Stomach (tissue), 9 donors: ENCODE measurements around the gene CHST11. TPM values are rescaled to one million over a fixed set of nuclear protein-coding genes. Genes with fewer than 3 reads are reported as not detected.
A peak's percentile ranks its signal among the peaks of the same experiment; 100 is the strongest.

Source experiments
- DNase-seq, 2 donors: peaks; one replicate each; pipeline versions ENCODE4 v3.0.0 to v3.0.0-alpha.2; 2013 to 2019
- H3K27ac ChIP-seq, 5 donors: fragments of 200-600 bp in 4 of 5; sonication (generic) in 4 of 5; one replicate each; pipeline ENCODE4 v1.5.1; 2013 to 2019; ENCODE audit warnings: mild to moderate bottlenecking in 1 of 5, moderate library complexity in 1 of 5
- H3K27me3 ChIP-seq, 3 donors: fragments of 200-600 bp; sonication (generic); one replicate each; pipeline ENCODE4 v1.5.1; 2017 to 2019; ENCODE audit warnings: mixed run types in 1 of 3
- H3K36me3 ChIP-seq, 4 donors: fragments of 200-600 bp; sonication (generic); 1 replicate in 3 of 4; 2 replicates in 1 of 4; pipeline ENCODE4 v1.5.1; 2016 to 2019
- H3K4me1 ChIP-seq, 4 donors: fragments of 200-600 bp; sonication (generic); one replicate each; pipeline ENCODE4 v1.5.1; 2016 to 2019
- H3K4me3 ChIP-seq, 4 donors: fragments of 200-600 bp; sonication (generic) in 3 of 4; one replicate each; pipeline ENCODE4 v1.5.1; 2016 to 2019; ENCODE audit warnings: mild to moderate bottlenecking in 1 of 4
- H3K9me3 ChIP-seq, 4 donors: fragments of 200-600 bp; sonication (generic); one replicate each; pipeline ENCODE4 v1.5.1; 2016 to 2019
- CTCF ChIP-seq, 7 experiments: fragments of 450-650 bp in 4 of 7; fragments of 200-600 bp in 3 of 7; sonication (generic) in 3 of 7; IDR thresholded peaks; one replicate each; pipeline ENCODE4 v1.5.1; 2016 to 2019; ENCODE audit warnings: antibody characterized with exemption in 7 of 7, control low read depth in 2 of 7, mild to moderate bottlenecking in 1 of 7
- EP300 ChIP-seq: sonication (generic); formaldehyde crosslinking; IDR thresholded peaks from one replicate; pipeline ENCODE4 v1.6.1; 2017; ENCODE audit warnings: antibody characterized with exemption
- POLR2A ChIP-seq, 4 donors: fragments of 450-650 bp; IDR thresholded peaks; one replicate each; pipeline ENCODE4 v1.6.1; 2016; ENCODE audit warnings: antibody characterized with exemption in 4 of 4, control low read depth in 2 of 4, mild to moderate bottlenecking in 1 of 4, moderate library complexity in 1 of 4
- POLR2AphosphoS5 ChIP-seq, 3 donors: sonication (generic); formaldehyde crosslinking; IDR thresholded peaks; one replicate each; pipeline ENCODE4 v1.6.1; 2016; ENCODE audit warnings: antibody characterized with exemption in 3 of 3
- WGBS, 5 donors: extraction: QIAGEN DNeasy Blood & Tissue Kit in 3 of 5; methylation state at CpG; one replicate each; pipeline versions ENCODE4 v1.1.5 to v1.1.7; 2013 to 2018; 5-methylcytosine and 5-hydroxymethylcytosine counted together
- intact Hi-C: fragments of 100-400 bp; cut with DNase I; formaldehyde crosslinking; loops from one replicate; pipeline ENCODE4 v1.15.1; 2023; ENCODE audit warnings: low total_unique reads
- polyA plus RNA-seq, 3 donors: library from polyadenylated mRNA; stranded (reverse); fragments of 200-250 nt; gene quantifications; one replicate each; pipeline ENCODE4 v1.2.3, GENCODE V29; 2013
- total RNA-seq, 5 donors: library from RNA; depleted of rRNA; stranded (reverse); fragments of >200 nt; gene quantifications; one replicate each; pipeline versions ENCODE4 v1.1.0 to v1.2.3, GENCODE V29; 2014 to 2016
- donor health status: healthy with polysubstance abuse.
- donor health status: Bipolar disorder and iron deficiency.
- donor health status: healthy.

CHST11 gene
- total and polyA plus RNA-seq, 8 donors, result 2.3 to 192 (median 18.6) TPM

- Histone ChIP-seq H3K27me3 (no peaks in the 10 kb centered on the region), H3K27ac (peak overlapping the region in 1 of 5 donors; percentile 69), H3K36me3 (no peaks in the 10 kb centered on the region), H3K4me1 (peaks cover 0 to 29% (median 2%) of the 10 kb centered on the region in 4 donors), H3K9me3 (peaks cover 0 to 3% (median 0%) of the 10 kb centered on the region in 4 donors), H3K4me3 (no peak overlapping the region)
- TF ChIP-seq POLR2AphosphoS5 (IDR thresholded peaks at IDR 0.05) (no peak), CTCF (IDR thresholded peaks at IDR 0.05) (no peak)
- WGBS, 5 donors, result 87 to 98% (median 94%) methylated on average over 3 of the region's 3 CpGs
- intact Hi-C loops, result no loop called here
- no peak for DNase-seq
Measured at GRCh38 chr12:104480012-104480411, 23.3 kb downstream of the CHST11 start.

GRCh38 chr12:104480826-104481440, 24.2 kb downstream of the CHST11 start:
- H3K4me1 ChIP-seq, result peaks cover 0 to 28% (median 4%) of the 10 kb centered on the region in 4 donors
- no peaks in the 10 kb centered on the region for H3K27me3 ChIP-seq
- H3K27ac ChIP-seq, result peak overlapping the region in 3 of 5 donors; percentile 7 to 58 (median 51)
- H3K36me3 ChIP-seq, result no peaks in the 10 kb centered on the region
- H3K4me3 ChIP-seq, result no peak overlapping the region
- peak in 1 of 2 donors; percentile 44 for DNase-seq
- no peak for TF ChIP-seq POLR2AphosphoS5 (IDR thresholded peaks at IDR 0.05)
- TF ChIP-seq CTCF (IDR thresholded peaks at IDR 0.05), result no peak
- TF ChIP-seq EP300, result no peak
- no peak for TF ChIP-seq POLR2A (IDR thresholded peaks at IDR 0.05)
- H3K9me3 ChIP-seq, result peaks cover 0 to 3% (median 0%) of the 10 kb centered on the region in 4 donors
- WGBS, 5 donors, result 88 to 96% (median 91%) methylated on average over 11 of the region's 11 CpGs
- intact Hi-C loops, result no loop called here

GRCh38 chr12:104482113-104482512, 25.4 kb downstream of the CHST11 start:
- DNase-seq, result no peak
- WGBS, 5 donors, result 66 to 88% (median 75%) methylated on average over 3 to 4 of the region's 4 CpGs
- Histone ChIP-seq H3K27me3 (no peaks in the 10 kb centered on the region), H3K4me1 (peaks cover 6 to 40% (median 14%) of the 10 kb centered on the region in 4 donors), H3K27ac (no peak overlapping the region), H3K9me3 (peaks cover 0 to 3% (median 0%) of the 10 kb centered on the region in 4 donors), H3K4me3 (no peak overlapping the region), H3K36me3 (no peaks in the 10 kb centered on the region)
- no peak for TF ChIP-seq POLR2AphosphoS5 (IDR thresholded peaks at IDR 0.05)
- intact Hi-C loops, result no loop called here

GRCh38 chr12:104482748-104483147, 26.0 kb downstream of the CHST11 start:
- WGBS, 5 donors, result 60 to 77% (median 69%) methylated on average over 4 of the region's 4 CpGs
- DNase-seq, result no peak
- intact Hi-C loops, result no loop called here

More at GRCh38 chr12:104482748-104483147, 26.0 kb downstream of the CHST11 start:
- Histone ChIP-seq H3K4me3 (no peak overlapping the region), H3K9me3 (peaks cover 0 to 3% (median 0%) of the 10 kb centered on the region in 4 donors), H3K36me3 (no peaks in the 10 kb centered on the region), H3K4me1 (peaks cover 10 to 46% (median 19%) of the 10 kb centered on the region in 4 donors), H3K27me3 (no peaks in the 10 kb centered on the region), H3K27ac (no peak overlapping the region)
- TF ChIP-seq POLR2AphosphoS5 (IDR thresholded peaks at IDR 0.05) (no peak), POLR2A (IDR thresholded peaks at IDR 0.05) (no peak), CTCF (IDR thresholded peaks at IDR 0.05) (no peak), EP300 (no peak)
